Inflammatory macrophage (primary cell): Measurements from ENCODE around the gene ATRIP.

Source experiments
- DNase-seq, 2 donors: peaks; one replicate each; pipeline ENCODE4 v3.0.0-alpha.2; 2020 to 2022

ATRIP gene

DNA sequence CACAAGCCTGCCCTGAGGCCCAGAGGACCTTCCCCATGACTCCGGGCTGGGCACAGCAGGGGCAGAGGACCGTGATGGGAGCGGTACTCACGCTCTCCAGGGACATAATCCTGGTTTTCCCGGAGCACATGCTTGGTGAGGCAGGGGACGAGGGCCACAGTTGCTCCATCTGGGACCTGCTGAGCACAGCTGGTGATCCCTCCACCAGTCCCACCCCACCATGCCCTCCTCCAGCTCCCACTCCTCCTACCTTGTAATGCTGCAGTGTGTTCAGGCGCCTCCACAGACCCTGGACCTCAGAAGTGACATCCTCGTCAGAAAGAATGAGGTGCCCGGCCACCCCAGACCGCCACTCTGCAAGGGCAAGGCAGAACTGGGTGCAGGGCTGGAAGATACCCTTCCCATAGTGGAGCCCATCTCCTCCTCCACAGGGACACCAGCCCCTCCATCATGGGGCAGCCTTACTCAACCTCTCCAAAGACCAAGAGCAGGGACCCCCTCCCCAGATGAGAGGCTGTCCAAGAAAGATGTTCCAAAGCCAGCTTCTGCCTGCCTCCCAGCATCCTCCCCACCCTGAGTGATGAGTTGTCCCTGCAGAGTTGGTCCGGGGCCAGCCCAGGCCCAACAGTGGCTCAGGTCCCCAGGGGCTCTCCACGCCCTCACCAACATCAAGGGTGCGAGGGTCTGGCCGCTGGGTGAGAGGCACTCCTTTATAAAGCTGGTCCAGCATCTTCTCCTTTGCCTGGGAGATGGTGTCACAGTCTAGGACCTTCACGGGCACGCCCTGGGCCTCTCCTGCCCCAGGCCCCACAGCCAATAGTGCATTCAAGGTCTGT is 36.1 kb upstream of the ATRIP start:
- DNase-seq: no peak

DNA sequence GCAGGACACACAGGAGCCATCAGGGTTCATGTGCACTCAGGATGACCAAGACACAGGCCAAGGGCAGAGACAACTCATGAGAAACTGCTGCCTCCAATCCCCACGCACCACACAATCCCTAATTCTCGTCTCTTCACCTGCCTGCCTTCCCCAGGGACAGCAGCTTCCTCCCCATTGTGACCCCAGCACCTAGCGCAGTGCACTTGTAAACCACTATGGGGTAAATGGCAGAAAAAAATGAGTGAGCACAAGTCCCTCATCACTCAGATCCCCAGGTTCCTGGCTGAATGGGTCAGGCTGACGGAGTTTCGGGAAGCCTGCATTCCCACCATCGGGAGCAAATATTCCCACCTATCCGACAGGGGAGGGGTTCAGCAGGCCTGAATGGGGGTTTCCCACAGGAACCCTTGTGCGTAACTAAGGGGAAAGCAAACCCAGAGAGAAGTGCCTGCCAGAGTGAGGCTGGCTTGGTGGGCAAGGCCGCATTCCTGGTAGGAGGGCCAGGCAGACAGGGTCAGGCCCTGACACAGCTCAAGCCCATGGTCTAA is 35.4 kb upstream of the ATRIP start:
- DNase-seq: no peak

DNA sequence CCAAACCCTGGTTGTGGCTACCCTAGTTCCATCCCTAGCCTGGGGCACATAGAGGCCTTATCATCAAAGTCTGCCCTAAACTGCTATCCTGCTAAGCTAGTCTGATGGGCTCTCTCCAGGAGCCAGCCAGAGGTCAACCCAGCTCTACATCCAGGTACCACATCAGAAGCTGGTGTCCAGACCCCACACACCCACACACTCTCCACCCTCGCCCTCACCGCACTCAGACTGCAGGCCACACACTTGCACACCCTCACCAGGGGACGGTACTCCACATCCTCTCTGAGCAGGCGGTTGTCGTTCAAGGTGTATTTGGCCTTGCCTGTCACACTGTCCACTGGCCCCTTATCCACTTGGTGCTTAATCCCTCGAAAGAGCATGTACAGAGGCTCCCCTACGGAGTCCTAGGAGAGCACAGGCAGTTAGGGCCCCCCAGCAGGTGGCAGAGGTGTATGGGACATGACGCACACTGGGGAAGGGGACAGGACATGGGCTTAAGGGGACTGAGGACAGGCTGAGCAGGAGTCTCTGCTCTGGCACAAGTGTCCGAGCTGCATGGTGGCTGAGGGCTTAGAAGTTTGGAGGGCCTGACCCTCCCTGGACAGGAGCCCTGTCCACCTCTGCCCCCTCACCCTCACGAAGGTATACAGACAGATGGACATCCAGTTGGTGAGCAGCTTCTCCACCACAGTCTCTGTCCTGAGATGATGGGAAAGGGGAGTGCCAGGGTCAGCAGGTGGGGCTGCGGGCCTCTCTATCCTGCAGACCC is 34.7 kb upstream of the ATRIP start:
- no peak for DNase-seq

DNA sequence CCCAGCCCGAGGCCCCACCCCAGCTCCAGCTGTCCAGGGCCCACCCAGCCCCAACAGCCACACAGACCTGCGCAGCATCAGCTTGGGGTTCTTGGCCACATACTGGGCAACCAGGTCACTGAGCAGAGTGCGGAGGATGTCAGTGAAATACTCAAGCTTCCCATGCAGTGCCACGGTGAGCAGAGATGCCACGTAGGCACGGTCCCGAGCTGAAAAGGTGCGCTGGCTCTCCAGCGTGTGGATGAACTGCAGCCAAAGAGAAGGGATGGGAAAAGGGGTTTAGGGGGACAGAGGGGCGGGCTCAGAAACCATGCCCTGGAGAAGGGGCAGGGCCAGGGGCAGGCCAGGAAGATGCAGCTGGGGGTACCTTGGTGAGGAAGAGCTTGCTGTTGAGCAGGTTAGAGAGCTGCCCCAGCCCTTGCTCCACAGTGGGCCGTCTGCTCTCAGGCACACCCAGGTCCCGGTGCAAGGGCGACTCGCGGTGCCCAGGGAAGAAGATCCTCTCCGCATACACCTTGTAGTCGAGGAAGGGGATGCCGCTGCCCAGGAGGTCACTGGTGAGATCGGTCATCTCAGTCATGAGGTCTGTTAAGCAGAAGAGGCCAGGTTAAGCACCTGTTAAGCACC is 34.0 kb upstream of the ATRIP start:
- DNase-seq: no peak

DNA sequence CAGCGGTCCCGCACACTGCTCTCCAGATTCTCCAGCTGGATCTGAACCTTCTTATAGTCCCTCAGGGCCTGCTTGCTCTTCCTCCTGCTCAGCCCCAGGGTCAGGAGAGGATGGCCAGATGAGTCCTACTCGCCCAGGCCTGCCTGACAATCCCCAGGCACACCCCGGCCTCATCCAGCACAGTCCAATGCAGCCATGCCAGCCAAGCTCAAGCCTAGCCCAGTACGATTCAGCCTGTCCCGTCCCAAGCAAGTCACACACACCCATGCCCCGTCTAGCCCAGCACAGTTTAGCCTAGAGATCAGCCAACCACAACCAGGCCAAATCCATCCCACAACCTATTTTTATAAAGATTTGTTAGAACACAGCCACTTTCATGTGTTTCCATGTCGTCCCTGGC is 33.5 kb upstream of the ATRIP start:
- no peak for DNase-seq

DNA sequence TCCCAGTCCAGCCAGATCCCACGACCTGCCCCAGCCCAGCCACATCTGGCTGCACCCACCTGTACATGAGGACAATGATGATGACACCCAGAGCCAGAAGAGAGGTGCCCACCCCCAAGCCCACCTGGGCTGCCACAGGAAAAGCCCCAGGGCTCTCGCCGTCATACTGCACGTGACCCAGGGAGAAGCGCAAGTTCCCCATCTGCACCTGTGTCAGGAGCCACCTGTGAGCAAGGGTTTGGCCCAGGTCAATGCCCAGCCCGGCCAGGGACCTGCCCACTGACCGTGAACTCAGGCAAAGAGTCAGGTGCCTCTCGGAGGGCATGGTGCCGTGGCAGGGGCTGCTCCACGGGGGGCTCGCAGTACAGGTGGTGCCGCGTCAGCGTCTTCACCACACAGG is 32.9 kb upstream of the ATRIP start:
- no peak for DNase-seq

DNA sequence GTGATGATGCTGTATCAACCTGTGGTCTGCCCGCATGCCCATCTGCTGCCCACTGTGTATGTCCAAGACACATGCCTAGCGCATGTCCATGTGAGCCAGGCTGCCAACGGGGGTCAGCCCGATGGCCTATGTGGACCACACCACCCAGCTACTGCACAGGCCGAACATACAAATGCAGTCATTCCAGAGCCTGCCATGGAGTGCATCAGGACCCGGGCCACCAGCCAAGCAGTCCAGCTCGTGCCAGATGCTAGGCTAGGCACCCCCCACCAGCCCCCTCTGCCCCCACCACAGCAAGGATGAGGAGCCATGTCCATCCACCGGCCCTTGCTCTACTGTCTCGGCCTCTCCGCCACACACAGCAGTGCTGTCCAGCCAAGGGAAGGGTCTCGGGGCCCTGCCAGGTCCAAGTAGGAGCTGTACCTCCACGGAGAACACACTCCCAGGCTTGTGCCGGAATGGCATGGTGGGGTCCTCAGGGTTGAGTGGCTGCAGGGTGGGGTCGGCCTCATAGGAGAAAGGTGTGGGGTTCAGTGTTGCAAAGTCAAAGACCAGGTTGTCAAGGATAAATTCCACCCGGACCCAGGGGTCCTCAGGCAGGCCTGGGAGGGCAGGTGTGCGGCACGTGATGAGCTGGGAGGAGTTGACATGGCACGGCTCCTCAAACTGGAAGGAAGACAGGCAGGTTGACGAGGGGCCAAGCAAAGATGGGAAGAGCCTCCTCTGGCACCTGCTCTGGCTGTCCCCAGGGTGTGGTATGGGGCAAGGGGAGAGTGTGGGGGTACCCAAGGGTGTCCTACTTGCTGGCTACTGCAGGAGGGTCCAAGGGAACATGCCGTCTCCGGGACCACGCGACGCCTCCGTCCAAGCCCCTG is 31.9 kb upstream of the ATRIP start:
- no peak for DNase-seq

DNA sequence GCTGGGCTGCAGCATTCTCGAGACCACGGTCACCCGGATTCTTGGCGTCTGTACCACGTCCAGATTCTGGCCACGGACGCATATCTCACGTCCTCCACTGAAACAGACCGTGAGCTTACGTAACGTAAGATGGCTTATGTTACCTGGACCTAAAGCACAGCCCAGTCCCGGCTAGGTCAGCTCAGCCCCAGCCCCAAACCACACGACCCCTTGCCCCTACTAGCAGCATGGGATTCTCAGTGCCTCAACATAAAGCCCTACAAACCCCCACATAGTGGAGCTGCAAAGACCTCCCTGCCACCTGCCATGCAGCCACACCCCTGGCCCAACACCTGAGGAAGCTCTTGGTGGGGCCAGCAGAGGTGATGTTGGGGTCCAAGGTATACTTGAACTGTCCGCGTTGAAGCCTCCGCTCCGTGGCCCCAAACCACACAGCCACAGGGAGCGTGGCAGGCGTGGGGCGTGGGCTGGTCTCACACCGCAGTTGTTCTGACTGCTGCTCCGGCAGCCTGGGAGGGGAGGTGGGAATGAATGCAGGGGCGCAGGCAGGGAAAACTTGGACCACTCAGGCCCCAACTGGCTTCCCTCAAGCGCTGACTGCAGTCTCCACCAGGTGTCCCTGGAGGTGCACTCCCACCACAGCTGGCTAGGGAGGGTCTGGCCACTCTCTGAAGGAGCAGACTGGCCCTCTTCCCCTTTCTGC is 31.1 kb upstream of the ATRIP start:
- no peak for DNase-seq

DNA sequence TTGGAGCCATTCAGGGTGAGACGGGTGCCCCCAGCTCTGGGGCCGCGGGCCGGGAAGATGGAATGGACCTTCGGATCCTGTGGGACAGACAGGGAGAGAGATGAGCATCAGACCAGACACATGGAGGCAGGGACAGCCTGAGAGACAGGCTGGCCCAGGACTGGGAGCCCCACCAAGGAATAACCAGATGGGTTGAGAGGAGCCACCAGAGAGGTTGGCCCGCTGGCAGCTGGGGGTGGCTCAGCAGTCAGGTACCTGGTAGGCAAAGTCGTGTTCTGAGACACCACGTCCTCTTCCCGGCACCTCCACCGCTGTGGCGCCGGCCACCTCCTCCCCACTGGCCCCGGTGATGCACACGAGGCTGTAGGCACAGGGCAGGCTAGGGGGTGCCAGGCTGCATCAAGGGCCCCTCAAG is 30.4 kb upstream of the ATRIP start:
- DNase-seq: no peak

DNA sequence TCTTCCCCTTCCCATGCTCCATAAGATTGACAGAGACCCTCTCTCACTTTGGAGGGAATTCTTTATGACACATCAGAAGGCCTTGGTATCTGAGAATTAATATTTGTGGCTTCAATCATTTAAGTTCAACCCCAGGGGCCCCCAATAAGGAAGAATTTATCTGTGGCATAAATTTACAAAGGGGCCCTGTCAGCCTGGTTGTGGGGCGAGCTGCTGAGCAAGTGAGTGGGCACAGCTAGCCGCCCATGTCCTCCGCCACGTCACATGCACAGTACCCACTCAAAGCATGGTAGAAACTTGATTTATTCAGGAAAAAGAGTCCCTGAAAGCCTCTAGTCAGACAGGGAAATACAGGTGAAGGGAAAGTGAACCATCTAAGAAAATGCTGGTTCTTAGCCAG is 30.0 kb upstream of the ATRIP start:
- no peak for DNase-seq

DNA sequence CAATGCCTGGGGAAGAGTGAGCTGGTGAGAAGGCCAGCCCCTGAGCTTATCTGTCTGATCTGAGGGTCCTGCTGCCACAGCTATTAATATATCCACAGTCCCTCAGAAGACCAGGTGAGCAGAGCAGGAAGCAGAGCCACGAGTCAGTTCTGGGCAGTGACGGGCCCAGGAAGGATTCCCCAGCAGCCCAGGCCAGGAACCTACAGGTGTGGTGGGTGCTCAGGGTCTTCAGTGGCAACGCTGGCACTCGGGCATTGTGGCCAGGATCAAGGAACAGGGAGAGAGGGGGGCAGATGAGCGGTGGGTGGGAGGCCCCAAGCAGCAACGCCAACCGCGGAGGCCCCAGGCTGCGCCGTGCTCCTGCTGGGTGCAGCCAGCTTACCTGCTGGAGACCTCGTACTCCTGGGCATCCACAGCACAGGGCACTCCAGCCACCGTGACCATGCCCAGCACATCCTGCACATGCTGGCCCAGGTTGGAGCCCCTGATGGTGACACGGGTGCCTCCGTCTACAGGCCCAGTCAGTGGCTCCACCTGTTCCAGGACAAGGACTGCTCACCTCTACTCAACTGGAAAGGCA is 28.9 kb upstream of the ATRIP start:
- DNase-seq: no peak

DNA sequence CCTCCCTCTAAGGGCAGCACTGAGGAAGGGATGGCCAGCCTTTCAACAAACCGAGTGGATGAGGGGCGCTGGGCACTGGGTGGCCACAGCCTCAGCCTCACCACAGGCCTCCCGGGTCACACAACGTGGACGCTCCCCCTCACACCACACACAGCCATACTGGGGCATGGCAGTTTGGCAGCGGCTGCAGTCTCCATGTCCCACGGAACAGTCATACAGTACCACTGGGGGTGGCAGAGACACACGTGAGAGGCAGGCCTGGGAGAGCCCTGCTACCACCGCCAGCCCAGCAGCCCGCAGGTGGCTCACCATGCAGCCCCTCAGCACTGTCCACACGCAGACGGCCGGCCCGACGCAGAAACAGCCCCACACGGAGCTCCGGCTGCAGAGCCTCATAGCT is 28.4 kb upstream of the ATRIP start:
- DNase-seq: no peak

DNA sequence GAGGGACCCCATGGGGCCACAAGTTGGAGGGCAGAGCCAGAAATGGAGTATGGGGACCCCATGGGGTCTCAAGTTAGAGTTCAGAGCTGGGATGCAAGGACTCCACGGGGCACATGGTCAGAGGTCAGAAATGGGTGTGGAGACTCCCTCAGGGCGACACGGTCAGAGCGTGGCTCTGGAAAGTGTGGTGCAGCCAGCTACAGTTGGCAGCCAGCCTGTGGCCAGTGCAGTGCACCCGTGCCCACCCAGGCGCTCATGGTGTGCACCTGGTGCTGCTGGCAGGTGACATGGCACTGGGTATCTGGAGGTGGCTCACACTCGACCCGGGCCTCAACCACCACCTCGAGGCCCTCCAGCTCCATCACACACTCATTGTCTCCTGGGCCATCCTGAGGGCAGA is 27.9 kb upstream of the ATRIP start:
- no peak for DNase-seq

DNA sequence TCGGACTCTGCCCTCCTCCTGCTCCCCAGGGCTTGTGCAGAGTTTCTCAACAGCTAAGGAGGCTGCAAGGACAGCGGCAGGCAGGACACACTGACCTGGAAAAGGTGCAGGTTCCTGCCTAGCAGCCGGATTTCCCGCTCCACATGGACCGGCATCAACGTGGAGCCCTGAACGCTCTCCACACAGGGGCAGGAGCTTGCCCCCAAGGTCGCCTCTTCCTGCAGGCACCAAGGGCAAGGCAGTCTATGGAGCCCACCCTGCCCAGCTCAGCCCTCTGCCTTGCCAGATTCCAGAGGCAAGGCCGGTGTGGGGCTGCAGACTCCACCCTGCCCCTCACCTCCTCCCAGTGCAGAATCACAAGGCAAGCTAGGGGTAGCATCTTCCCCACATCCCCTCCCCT is 27.4 kb upstream of the ATRIP start:
- no peak for DNase-seq

DNA sequence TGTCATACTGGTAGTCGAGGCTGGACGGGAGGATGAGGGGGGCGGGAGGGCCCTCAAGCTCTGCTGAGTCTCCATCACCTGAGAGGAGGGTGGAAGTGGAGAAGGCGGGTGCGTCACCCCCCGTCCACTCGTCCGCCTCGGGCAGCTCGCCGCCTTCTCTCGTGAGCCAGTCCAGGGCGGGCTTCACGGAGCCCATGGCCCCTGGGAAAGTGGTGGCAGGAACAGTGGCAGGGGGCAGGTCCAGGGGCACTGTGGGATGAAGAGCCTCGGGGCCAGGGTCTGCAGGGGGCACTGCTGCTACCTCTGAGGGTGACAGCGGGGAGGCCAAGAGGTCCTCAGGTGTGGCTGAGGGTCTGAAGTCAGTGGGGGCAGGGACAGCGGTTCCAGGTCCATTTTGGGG is 26.9 kb upstream of the ATRIP start:
- DNase-seq: no peak

DNA sequence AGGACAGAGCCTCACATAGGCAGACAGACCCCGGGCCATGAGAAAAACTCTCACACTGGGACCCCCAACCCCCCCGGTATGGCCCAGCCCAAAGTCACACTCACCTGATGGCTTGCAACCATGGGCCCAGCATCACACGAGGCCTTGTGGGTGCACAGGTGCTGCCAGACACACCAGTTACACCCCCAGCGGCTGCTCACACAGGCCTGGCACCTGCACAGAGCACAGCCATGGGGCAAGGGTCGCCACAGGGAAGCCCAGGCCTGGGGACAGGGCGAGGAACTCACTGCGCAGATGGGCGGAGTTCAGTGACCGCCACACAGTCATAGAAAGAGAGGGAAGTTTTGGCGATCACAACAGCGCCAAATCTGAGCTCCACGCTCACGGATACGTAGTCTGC is 26.0 kb upstream of the ATRIP start:
- no peak for DNase-seq

DNA sequence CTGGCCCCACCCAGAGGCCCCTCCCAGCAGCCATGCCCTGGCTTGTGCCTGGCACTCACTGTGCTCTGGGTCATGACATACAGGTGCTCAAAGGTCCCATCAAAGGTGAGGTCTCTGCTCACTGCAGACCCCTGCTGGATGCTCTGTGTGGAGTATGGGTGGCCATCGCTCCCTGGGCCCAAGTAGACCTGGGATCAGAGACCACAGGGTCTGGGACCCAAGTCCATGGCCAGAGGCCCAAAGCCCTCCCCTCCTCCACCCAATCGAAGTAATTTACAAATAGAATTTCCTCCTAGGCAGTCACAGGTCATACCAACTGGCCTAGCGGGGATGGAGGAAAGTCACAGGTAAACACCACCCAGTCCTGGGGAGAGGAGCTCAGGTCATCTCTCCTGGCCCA is 24.3 kb upstream of the ATRIP start:
- no peak for DNase-seq

DNA sequence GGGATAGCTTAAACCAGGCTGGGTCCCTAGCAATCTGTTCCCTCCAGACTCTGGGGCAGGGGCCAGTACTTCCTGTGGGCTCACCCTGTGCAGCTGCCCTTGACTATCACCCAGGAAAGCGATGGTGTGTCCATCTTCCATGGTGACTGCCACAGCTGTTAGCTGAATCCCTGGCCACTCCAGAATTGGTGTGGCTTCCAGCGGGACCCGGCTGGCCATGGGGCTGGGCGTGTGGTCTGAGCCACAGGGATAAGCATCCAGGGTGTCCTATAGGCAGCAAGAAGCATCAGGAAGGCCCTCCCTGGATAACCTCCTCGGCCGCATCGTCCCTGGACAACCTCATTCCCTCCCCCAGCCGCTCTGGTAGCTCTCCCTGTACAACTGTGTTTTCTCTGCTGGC is 23.9 kb upstream of the ATRIP start:
- no peak for DNase-seq

DNA sequence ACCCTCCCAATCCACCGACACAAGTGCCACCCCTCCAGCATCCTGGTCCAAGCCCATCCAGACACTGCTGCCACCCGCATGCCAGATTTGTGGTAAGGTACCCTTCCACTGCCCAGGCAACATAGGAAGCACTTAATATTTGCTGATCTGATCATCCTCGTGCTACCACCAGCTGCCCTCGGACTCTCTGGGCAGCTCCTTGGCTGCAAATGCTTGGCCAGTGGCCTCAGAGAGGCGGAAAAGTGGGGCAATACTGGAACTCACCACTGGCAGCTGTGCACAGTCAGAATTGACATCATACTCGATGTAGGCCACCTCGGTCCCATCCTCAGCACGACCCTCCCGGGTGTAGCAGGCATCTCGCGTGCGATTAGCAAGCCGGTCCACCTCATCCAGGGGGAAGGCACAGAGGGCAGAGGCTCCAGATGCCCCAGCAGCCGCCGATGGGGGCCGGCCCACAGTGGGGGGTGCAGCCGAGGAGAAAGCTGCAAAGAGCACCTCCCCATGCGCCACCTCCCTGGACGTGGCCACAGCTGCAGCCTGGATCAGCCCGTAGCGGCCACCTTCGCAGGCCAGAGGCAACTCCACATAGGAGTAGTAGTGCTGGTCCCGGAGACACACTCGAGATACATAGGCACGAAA is 23.2 kb upstream of the ATRIP start:
- no peak for DNase-seq

DNA sequence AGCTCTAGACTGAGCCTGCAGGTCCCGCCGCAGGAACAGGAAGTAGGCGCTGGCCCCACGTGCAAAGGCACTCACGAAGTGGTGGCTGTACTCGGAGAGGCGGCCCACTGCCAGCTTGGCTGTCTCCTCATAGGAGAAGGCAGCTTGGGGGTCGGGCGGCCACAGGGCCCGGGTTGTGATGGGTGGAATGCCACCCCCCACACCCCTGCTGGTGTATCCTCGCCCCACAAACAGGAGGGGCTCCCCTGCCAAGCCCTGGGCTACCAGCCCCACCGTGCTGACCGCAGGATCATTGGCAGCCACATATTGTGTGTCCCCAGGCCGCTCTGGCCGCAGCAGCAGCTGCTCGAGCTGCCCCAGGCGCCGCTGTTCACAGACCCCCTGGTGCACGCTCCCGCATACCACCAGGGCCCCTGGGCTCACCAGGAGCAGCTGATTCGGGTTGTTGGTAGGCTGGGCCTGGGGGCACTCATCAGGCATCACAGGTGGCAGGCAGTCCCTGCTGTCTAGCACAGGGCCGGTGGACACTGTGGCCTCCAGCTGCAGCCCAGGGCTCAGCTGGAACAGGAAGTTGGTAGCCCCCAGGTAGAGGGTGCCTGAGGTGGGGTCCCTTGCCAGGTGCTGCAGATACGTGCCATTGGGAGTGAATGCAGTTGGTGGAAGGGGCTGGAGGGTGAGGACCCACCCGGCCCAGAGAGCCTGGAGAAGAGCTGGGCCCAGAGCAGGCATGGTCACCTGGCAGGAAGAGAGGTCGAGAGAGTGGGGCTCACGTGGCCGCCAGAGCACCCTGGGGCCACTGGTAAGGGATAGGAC is 22.4 kb upstream of the ATRIP start:
- DNase-seq: peak in 1 of 2 donors; percentile 9
